GM21717 (cell line): ENCODE measurements around the gene TOR4A.

ENCODE experiments used
- ATAC-seq: cut with Tn5 transposase; IDR thresholded peaks from one replicate; pipeline ENCODE4 v1.9.1; 2021; ENCODE audit warnings: mild to moderate bottlenecking, moderate library complexity; ENCODE audit not compliant: unreplicated experiment

Gene TOR4A

GRCh38 chr9:137304383-137305059 lies 27.0 kb downstream of the TOR4A start:
- ATAC-seq = no peak

DNA sequence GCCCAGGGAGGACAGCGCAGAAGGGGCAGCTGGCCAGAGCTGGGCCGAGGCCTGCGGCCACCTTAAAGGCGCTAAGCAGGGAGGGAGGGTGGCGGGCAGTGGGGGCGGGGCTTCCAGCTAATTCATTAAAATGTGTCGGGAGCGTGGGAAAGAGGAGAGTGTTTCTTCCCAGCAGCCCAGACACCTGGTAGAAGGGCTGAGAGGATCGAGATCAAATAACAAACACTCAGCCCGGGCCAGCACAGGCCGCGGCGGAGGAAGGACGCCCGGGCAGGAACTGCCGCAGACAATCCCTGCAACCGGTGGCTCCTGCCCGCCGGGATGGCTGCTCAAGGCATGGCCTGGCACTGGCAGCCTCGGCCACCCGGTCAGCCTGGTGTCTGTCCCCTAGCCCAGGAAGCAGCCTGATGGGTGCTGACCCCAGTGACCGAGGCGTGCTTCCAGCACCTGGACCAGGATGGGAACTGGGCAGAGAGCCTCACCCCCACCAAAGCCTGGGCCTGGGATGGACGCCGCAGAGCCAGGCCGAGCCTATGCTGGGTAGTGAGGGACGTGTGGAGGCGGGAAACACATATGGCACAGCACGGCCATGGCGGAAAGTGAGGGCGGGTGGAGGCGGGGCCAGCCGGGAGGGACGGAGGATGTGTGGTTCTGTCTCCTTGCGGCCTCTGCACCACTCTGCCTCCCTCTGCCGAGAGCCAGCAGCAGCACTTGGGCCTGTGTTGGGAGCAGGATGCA lies 27.7 kb downstream of the TOR4A start:
- ATAC-seq = no peak

DNA sequence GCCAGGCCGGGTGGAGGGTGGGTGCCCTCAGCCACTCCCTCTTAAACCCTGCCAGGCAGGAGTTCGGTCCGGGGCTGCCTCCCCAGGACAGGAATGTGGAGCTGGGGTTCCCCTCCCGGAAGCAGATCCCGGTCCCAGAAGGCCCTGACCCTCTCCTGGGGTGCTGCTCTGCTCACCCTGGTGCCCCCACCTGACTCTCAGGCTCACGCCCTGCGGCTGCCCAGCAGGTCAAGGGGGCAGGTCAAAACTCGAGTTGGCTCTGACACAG lies 28.2 kb downstream of the TOR4A start:
- no peak for ATAC-seq

GRCh38 chr9:137306066-137306849 lies 28.7 kb downstream of the TOR4A start:
- no peak for ATAC-seq

DNA sequence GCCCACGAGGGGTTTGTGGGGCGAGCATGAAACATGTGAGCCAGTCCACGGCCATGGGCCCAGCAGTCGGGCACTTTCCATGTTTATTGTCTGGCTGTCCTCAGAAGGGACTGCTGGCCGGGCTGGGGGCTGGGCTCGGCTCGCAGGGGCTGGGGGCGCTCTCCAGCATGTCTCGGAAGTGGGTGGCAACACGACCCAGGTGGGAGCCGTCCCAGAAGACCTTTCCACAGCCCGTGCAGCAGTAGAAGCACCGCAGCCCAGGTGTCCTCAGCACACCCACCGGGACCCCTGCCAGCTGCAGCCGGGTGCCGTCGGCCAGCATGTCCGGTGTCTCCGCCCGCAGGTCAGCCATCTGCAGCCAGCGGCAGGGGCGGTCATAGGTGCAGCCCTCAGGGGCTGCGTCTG lies 29.3 kb downstream of the TOR4A start:
- no peak for ATAC-seq

- ATAC-seq = no peak
Observed at GRCh38 chr9:137307255-137308056, 29.9 kb downstream of the TOR4A start.

- ATAC-seq = no peak
Observed at GRCh38 chr9:137308057-137308619, 30.6 kb downstream of the TOR4A start.

DNA sequence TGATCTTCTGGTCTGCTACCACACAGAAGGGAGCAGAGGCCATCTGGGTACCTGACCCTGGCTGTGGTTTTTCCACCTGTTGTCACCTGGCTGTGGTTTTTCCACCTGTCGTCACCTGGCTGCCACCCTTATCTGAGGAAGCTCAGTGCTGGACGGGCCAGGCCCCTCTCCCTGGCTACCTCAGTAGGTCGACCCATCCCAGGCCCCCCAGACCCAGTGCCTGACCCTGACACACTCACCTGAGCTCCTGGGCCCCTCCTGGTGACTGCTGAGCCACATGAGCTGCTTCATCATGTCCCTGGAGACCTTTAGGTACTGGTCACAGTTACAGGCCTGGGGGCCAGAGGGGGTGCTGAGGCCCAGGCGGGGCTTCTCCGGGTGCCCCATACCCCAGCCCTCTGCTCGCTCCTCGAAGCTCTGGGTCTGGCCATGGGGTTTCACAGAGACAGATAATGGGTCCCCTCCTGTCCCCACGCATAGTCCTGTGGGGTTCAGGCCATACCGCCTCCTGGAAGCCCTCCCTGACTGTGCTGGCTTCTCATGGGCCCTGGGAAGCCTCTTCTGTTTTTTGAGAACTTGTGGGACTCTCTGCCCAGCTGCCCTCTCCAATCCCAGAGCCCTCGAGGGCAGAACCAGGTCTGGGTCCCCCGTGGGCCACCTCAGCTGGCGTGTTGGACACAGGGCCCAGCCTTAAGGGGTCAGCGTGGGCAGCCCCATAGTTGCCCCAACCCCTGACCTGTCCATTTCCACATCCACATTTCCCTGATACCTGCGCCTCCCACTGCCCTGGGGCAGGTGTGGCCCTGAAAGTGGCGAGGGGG lies 32.1 kb downstream of the TOR4A start:
- no peak for ATAC-seq

- no peak for ATAC-seq
Observed at GRCh38 chr9:137310189-137311052, 32.9 kb downstream of the TOR4A start.

- no peak for ATAC-seq
Observed at GRCh38 chr9:137311171-137311985, 33.9 kb downstream of the TOR4A start.

- ATAC-seq = no peak
Observed at GRCh38 chr9:137311986-137312851, 34.7 kb downstream of the TOR4A start.

- no peak for ATAC-seq
Observed at GRCh38 chr9:137312852-137313325, 35.4 kb downstream of the TOR4A start.

DNA sequence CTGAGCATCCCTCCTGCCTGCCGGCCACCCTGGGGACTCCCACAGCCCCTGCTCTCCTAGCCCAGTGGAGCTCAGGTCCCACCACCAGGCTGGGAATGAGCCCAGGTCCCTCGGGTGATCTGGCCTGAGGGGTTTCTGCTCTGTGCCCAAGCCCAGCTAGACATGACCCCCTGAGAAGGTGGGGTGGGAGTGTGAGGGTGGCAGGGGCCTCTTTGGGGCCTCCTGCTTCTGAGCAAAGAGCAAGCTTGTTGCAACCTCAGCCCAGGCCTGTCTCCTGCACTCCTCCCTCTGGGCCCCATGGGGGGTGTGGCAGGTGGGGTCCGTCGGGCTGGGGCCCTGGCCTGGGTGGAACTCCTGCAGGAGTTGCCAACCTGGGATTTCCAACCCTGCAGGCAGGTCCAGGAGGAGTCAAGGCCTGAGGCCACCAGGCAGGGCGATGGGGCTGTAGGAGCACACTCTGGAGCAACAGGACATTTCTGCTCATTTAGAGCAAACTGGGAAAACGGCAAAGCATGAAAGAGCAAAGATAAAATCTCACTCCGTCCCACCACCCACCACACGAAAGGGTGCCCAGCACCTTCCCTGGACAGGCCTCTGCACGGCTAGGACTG lies 35.9 kb downstream of the TOR4A start:
- no peak for ATAC-seq

DNA sequence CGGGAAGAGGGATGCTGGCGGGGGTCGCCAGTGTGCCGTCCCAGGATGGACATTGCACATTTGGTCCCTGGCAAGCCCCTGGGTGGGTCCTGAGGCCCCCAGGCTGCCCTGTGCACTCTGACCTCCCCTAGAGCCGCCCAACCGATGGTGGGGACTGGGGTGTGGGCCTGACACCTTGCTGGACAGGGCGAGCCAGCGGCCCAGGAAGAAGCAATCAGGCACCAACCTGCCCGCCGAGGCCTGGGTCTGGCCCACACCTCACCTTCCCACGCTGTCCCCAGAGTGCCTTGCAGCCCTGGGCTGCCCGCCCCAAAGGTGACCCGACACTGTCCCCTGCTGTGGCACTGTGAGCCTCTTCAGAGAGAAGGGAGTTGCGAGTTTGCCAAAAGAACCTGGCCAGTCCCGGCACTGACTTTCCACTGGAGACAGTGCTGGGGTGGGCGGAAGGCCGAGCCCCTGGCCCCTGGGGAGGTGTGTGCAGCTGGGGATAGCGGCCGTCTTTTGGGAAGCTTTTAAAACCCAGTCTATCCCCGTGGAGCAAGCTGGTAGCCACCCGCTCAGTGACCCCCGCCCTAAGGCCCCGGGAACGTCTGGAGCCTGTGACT lies 36.5 kb downstream of the TOR4A start:
- no peak for ATAC-seq

DNA sequence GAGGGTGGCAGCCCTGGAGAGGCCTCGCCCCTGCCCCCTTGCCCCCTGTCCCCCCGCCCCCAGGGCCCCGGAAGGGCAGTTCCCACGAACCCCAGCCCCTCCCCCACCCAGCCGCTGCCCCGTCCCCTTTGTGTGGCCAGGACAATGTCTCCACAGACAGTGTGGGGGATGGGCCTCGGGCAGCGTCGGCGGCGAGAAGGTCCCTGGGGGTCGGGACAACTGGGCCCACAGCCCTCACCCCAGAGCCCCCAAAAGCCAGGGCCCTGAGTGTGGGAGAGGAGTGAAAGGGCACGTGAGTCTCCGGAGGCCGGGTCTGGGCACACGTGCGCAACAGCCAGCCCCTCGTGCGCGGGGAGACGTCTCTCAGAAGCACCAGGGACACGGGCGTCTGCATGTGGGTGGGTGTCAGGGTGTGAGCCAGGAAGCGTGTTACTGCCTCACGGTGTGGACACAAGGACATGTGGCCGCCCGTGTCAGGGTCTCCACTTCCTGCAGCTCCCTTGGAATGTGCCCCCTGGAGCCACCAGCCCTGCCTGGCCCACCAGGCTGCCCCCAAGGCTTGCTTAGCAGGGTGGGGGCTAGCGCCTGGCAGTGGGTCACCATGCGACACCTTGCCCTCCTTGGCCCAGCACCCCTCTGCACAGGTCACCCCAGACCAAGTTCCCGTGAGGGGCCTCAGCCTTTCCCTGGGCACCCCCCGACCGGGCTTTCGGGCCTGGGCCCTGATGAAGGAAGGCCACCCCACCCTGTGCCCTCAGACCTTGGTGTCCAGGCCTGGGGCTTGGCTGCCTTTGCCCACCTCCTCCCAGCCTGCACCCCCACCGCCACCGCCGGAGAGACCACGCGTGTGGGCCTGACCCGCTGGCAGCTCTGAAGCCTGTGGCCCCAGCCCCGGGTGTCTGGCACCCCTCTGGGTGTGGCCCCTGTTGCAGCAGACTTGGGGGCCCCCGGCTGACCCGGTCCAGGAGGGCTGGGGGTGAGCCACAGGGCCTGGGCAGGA lies 37.3 kb downstream of the TOR4A start:
- ATAC-seq = no peak
